Large intestine (tissue), 12 donors: ENCODE measurements around the gene LMTK2. TPM values are rescaled to one million over a fixed set of nuclear protein-coding genes. Genes with fewer than 3 reads are reported as not detected.

Source experiments
- DNase-seq, 2 donors: peaks; one replicate each; pipeline versions ENCODE4 v3.0.0 to v3.0.0-alpha.2; 2013
- H3K27ac ChIP-seq: one replicate; pipeline ENCODE4 v1.5.1; 2013; ENCODE audit warnings: low read length
- H3K27me3 ChIP-seq: 2 replicates; pipeline ENCODE4 v1.6.1; 2013; ENCODE audit warnings: low read length; ENCODE audit not compliant: control insufficient read depth, insufficient read depth
- H3K36me3 ChIP-seq: 2 replicates; pipeline ENCODE4 v1.6.1; 2013; ENCODE audit warnings: low read length; ENCODE audit not compliant: control insufficient read depth, insufficient read depth
- H3K4me1 ChIP-seq: one replicate; pipeline ENCODE4 v1.6.1; 2013; ENCODE audit warnings: low read length; ENCODE audit not compliant: control insufficient read depth, insufficient read depth
- H3K4me3 ChIP-seq: one replicate; pipeline ENCODE4 v1.5.1; 2013; ENCODE audit warnings: low read length
- H3K9me3 ChIP-seq: one replicate; pipeline ENCODE4 v1.6.1; 2013; ENCODE audit warnings: mild to moderate bottlenecking, low read depth, low read length, moderate library complexity; ENCODE audit not compliant: control insufficient read depth
- WGBS: methylation state at CpG from one replicate; pipeline ENCODE4 v1.1.5; 2013; ENCODE audit warnings: low lambda C conversion rate; ENCODE audit not compliant: insufficient coverage; 5-methylcytosine and 5-hydroxymethylcytosine counted together
- long read RNA-seq, 11 donors: transcript quantifications; one replicate each; lab custom pipeline, GENCODE V29; 2026
- polyA plus RNA-seq: library from polyadenylated mRNA; unstranded; fragments of 120-200 nt; gene quantifications from one replicate; pipeline ENCODE4 v1.2.1, GENCODE V29; 2013

The LMTK2 gene
- polyA plus RNA-seq, result 19.4 TPM
- long read RNA-seq, donor 1, partial matches to known transcripts, result 13 of 13 reads
- long read RNA-seq, donor 1, other reads (novel, unspliced or antisense), result 0 of 13 reads
- long read RNA-seq, donor 2, result 0 reads
- long read RNA-seq, donor 3, result 0 reads
- long read RNA-seq, donor 4, result 0 reads
- long read RNA-seq, donor 5, result 0 reads
- long read RNA-seq, donor 6, result 0 reads
- long read RNA-seq, donor 7, partial matches to known transcripts, result 10 of 10 reads
- long read RNA-seq, donor 7, other reads (novel, unspliced or antisense), result 0 of 10 reads
- long read RNA-seq, donor 8, result 0 reads
- long read RNA-seq, donor 9, full-length matches to known transcripts, result 1 of 1 reads
- long read RNA-seq, donor 9, partial matches to known transcripts, result 0 of 1 reads
- long read RNA-seq, donor 9, other reads (novel, unspliced or antisense), result 0 of 1 reads
- long read RNA-seq, donor 10, partial matches to known transcripts, result 7 of 7 reads
- long read RNA-seq, donor 10, other reads (novel, unspliced or antisense), result 0 of 7 reads
- long read RNA-seq, donor 11, full-length matches to known transcripts, result 1 of 1 reads
- long read RNA-seq, donor 11, partial matches to known transcripts, result 0 of 1 reads
- long read RNA-seq, donor 11, other reads (novel, unspliced or antisense), result 0 of 1 reads

- no peaks in the 10 kb centered on the region for H3K27me3 ChIP-seq
- peak within 1 kb of the TSS; percentile 80 for H3K27ac ChIP-seq
- no CpG with 5 or more reads among the region's 75 CpGs for WGBS
- no peaks in the 10 kb centered on the region for H3K36me3 ChIP-seq
- peak within 1 kb of the TSS; percentile 82 for H3K4me3 ChIP-seq
- peak; percentile 89 to 94 for DNase-seq
- H3K9me3 ChIP-seq, result no peaks in the 10 kb centered on the region
- H3K4me1 ChIP-seq, result peaks cover 39% of the 10 kb centered on the region
These were observed at the start of gene LMTK2 for GRCh38 chr7:98106647-98107312. Gene LMTK2 (plus strand): TSS chr7:98106862. CDS start chr7:98107178, 316 bp downstream.

- H3K27ac ChIP-seq, result no peak overlapping the region
- no peak overlapping the region for H3K4me3 ChIP-seq
- WGBS, result no CpG with 5 or more reads among the region's 2 CpGs
- H3K4me1 ChIP-seq, result peaks cover 4% of the 10 kb centered on the region
- H3K9me3 ChIP-seq, result no peaks in the 10 kb centered on the region
- DNase-seq, result no peak
- no peaks in the 10 kb centered on the region for H3K36me3 ChIP-seq
- H3K27me3 ChIP-seq, result no peaks in the 10 kb centered on the region
These were observed 49.5 kb upstream of the LMTK2 start for GRCh38 chr7:98057157-98057556.

- H3K27me3 ChIP-seq, result no peaks in the 10 kb centered on the region
- H3K9me3 ChIP-seq, result no peaks in the 10 kb centered on the region
- peaks cover 4% of the 10 kb centered on the region for H3K4me1 ChIP-seq
- peak in 1 of 2 donors; percentile 19 for DNase-seq
- no peaks in the 10 kb centered on the region for H3K36me3 ChIP-seq
- 83% methylated on average over 1 of the region's 10 CpGs for WGBS
- H3K27ac ChIP-seq, result no peak overlapping the region
- H3K4me3 ChIP-seq, result no peak overlapping the region
These were observed 48.5 kb upstream of the LMTK2 start for GRCh38 chr7:98058186-98058585.

- Histone ChIP-seq H3K9me3 (no peaks in the 10 kb centered on the region), H3K27ac (no peak overlapping the region), H3K4me1 (peaks cover 3% of the 10 kb centered on the region), H3K27me3 (no peaks in the 10 kb centered on the region), H3K36me3 (no peaks in the 10 kb centered on the region), H3K4me3 (no peak overlapping the region)
- no peak for DNase-seq
- no CpG with 5 or more reads among the region's 1 CpG for WGBS
These were observed 42.4 kb upstream of the LMTK2 start for GRCh38 chr7:98064233-98064632.

GRCh38 chr7:98066208-98066607 is 40.5 kb upstream of the LMTK2 start:
- no CpG with 5 or more reads among the region's 5 CpGs for WGBS
- H3K4me3 ChIP-seq, result no peak overlapping the region
- H3K27me3 ChIP-seq, result no peaks in the 10 kb centered on the region
- peaks cover 3% of the 10 kb centered on the region for H3K4me1 ChIP-seq
- no peak overlapping the region for H3K27ac ChIP-seq
- H3K36me3 ChIP-seq, result no peaks in the 10 kb centered on the region
- H3K9me3 ChIP-seq, result no peaks in the 10 kb centered on the region
- no peak for DNase-seq

GRCh38 chr7:98066934-98067507 is 39.6 kb upstream of the LMTK2 start:
- H3K4me1 ChIP-seq, result peaks cover 3% of the 10 kb centered on the region
- DNase-seq, result peak; percentile 77 to 86
- no peaks in the 10 kb centered on the region for H3K36me3 ChIP-seq
- H3K4me3 ChIP-seq, result no peak overlapping the region
- no peaks in the 10 kb centered on the region for H3K27me3 ChIP-seq
- H3K27ac ChIP-seq, result peak overlapping the region; percentile 82
- no CpG with 5 or more reads among the region's 9 CpGs for WGBS
- no peaks in the 10 kb centered on the region for H3K9me3 ChIP-seq

GRCh38 chr7:98073047-98073446 is 33.6 kb upstream of the LMTK2 start:
- no peaks in the 10 kb centered on the region for H3K36me3 ChIP-seq
- no peak overlapping the region for H3K4me3 ChIP-seq
- no peaks in the 10 kb centered on the region for H3K9me3 ChIP-seq
- no peak for DNase-seq
- no peaks in the 10 kb centered on the region for H3K27me3 ChIP-seq
- WGBS, result 100% methylated on average over 4 of the region's 14 CpGs
- H3K4me1 ChIP-seq, result no peaks in the 10 kb centered on the region
- H3K27ac ChIP-seq, result no peak overlapping the region

GRCh38 chr7:98075801-98076200 is 30.9 kb upstream of the LMTK2 start:
- no CpG with 5 or more reads among the region's 2 CpGs for WGBS
- H3K36me3 ChIP-seq, result no peaks in the 10 kb centered on the region
- H3K4me1 ChIP-seq, result no peaks in the 10 kb centered on the region
- no peaks in the 10 kb centered on the region for H3K9me3 ChIP-seq
- DNase-seq, result no peak
- H3K27me3 ChIP-seq, result no peaks in the 10 kb centered on the region
- no peak overlapping the region for H3K4me3 ChIP-seq
- no peak overlapping the region for H3K27ac ChIP-seq

GRCh38 chr7:98077762-98078161 is 28.9 kb upstream of the LMTK2 start:
- no CpG with 5 or more reads among the region's 3 CpGs for WGBS
- no peaks in the 10 kb centered on the region for H3K9me3 ChIP-seq
- no peak overlapping the region for H3K4me3 ChIP-seq
- no peak overlapping the region for H3K27ac ChIP-seq
- no peaks in the 10 kb centered on the region for H3K27me3 ChIP-seq
- H3K36me3 ChIP-seq, result no peaks in the 10 kb centered on the region
- no peak for DNase-seq
- H3K4me1 ChIP-seq, result no peaks in the 10 kb centered on the region

- Histone ChIP-seq H3K4me3 (no peak overlapping the region), H3K9me3 (no peaks in the 10 kb centered on the region), H3K27me3 (no peaks in the 10 kb centered on the region), H3K36me3 (no peaks in the 10 kb centered on the region), H3K4me1 (no peaks in the 10 kb centered on the region), H3K27ac (no peak overlapping the region)
- no peak for DNase-seq
- 100% methylated on average over 1 of the region's 11 CpGs for WGBS
These were observed 28.3 kb upstream of the LMTK2 start for GRCh38 chr7:98078197-98078870.
